ENCODE data around the gene KIAA1755. TPM values are rescaled to one million over a fixed set of nuclear protein-coding genes. Genes with fewer than 3 reads are reported as not detected.

The KIAA1755 gene
- total RNA-seq, 2 donors from 2014 or later = not detected

DNA sequence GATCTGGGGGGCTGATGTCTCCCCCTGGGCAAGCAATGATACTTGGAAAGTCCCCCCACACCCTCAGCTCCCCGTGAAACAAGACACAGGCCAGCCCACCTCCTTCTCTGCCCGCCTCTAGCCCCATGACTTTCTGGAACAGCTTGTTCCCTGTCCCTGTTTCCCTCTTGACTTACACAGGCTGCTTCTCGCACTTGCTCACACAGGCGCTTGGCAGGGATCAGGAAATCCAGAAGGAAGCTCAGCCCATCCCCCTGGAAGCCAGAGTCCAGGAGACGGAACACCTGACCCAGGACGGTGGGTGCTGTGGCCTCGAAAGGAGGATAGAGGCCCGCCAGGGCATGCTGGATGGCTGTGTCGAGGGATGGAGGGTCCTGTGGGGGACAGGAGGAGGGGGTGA is 14.8 kb downstream of the KIAA1755 start:
- Mint-ChIP-seq H3K36me3 (ENCODE audit: low read depth) (no peaks in the 10 kb centered on the region), H3K9me3 (peaks cover 16% of the 10 kb centered on the region), H3K27me3 (peaks cover 12% of the 10 kb centered on the region), H3K4me1 (no peaks in the 10 kb centered on the region), H3K4me3 (no peak overlapping the region), H3K27ac (no peak overlapping the region)
- ATAC-seq (replicated peaks) = no peak

DNA sequence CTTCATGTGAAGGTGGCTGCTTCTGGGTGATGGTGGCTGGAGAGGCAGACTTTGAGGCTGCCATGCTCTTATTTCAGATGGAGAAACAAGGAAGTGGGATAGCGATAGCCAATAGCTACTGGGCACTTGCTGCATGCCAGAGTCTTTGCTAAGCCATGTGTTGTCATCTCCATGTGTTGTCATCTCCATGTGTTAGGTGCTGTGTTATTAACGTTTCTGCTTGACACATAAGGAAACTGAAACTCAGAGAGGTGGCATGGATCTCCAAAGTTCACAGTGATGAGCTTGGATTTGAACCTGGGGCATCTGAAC is 16.9 kb downstream of the KIAA1755 start:
- ATAC-seq (replicated peaks) = no peak
- H3K27ac Mint-ChIP-seq = no peak overlapping the region
- no peaks in the 10 kb centered on the region for H3K36me3 Mint-ChIP-seq (ENCODE audit: low read depth)
- no peaks in the 10 kb centered on the region for H3K4me1 Mint-ChIP-seq
- H3K27me3 Mint-ChIP-seq = peaks cover 15% of the 10 kb centered on the region
- peaks cover 16% of the 10 kb centered on the region for H3K9me3 Mint-ChIP-seq
- no peak overlapping the region for H3K4me3 Mint-ChIP-seq

DNA sequence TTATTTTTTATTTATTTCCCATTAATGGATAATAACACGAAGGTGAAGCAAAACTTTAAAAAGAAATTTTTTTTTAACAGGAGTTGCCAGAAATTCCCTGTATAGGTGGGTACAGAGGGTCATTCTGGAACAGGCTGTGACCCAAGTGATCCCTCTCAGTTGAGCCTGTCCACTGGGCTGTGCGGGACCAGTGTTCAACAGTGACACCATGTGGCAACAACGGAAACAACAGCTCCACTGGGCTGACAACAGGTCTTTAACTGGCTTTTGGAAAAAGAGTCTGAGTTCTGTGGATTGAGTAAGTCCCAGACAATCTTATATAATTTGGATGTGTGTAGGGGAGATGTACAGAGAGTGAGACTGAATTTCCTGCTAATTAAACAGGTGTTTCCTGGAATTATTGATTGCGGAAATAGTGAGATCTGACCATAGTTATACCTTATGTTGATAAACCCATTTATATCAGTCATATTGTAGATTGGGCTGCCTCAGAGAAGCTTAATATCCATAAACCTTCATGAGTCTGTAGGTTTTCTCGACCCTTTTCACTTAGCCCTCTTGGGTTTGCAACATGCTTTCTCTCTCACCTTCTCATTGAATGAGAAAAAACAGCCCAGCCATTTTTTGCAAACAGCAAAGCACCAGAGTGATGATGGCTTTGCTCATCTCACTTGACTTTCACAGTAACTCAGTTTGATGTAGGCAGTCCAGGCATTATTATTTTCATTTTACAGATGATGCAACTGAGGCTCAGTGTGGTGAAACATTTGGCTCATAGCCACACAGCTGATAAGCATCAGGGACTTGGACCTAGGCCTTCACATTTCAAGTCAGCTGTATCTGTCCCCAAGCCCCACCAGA is 17.5 kb downstream of the KIAA1755 start:
- no peak for ATAC-seq (replicated peaks)
- no peaks in the 10 kb centered on the region for H3K36me3 Mint-ChIP-seq (ENCODE audit: low read depth)
- H3K4me1 Mint-ChIP-seq = no peaks in the 10 kb centered on the region
- no peak overlapping the region for H3K4me3 Mint-ChIP-seq
- H3K9me3 Mint-ChIP-seq = peaks cover 16% of the 10 kb centered on the region
- peaks cover 15% of the 10 kb centered on the region for H3K27me3 Mint-ChIP-seq
- no peak overlapping the region for H3K27ac Mint-ChIP-seq

DNA sequence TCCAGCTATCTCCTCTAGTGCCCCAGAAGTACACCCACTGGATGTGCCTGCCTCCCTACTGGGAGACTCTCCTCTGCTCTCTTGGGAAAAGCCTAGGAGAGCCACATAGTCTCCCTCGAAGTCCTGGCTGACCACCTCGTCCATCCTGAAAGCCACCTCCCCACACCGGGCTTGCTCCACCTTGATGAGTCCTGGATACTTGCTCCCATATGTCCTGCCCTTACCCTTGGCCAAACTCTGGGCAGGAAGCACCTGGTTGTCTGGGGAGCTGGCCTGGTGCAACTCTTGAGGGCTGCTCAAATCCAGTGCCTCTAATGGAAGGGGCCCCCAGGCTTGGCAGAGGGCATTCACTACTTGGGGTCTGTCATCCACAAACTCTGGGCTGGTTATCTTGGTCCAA is 19.3 kb downstream of the KIAA1755 start:
- Mint-ChIP-seq H3K4me3 (no peak overlapping the region), H3K9me3 (peaks cover 16% of the 10 kb centered on the region), H3K27ac (no peak overlapping the region), H3K4me1 (no peaks in the 10 kb centered on the region), H3K36me3 (ENCODE audit: low read depth) (no peaks in the 10 kb centered on the region), H3K27me3 (peaks cover 10% of the 10 kb centered on the region)
- no peak for ATAC-seq (replicated peaks)

DNA sequence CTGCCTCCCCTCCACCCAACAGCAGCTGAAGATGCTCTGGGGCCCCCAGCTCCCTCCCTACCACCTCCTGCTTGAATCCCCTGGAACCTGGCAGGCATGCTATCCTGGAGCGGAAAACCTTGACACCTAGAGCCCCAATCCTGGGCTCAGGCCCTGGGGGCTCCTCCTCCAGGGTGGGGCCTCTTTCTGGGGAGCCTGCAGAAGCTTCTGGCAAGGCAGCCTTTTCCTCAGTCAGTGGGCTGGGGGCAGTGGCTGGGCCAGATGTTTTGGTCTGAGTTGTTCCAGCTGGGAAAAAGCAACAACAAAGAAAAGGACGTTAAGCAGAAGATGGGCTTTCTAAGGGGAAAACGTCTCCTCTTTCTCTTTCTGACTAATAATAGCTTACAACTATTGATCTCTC is 21.1 kb downstream of the KIAA1755 start:
- no peak for ATAC-seq (replicated peaks)
- H3K4me1 Mint-ChIP-seq = no peaks in the 10 kb centered on the region
- no peak overlapping the region for H3K27ac Mint-ChIP-seq
- no peak overlapping the region for H3K4me3 Mint-ChIP-seq
- H3K27me3 Mint-ChIP-seq = peaks cover 7% of the 10 kb centered on the region
- peaks cover 12% of the 10 kb centered on the region for H3K9me3 Mint-ChIP-seq
- H3K36me3 Mint-ChIP-seq (ENCODE audit: low read depth) = no peaks in the 10 kb centered on the region

DNA sequence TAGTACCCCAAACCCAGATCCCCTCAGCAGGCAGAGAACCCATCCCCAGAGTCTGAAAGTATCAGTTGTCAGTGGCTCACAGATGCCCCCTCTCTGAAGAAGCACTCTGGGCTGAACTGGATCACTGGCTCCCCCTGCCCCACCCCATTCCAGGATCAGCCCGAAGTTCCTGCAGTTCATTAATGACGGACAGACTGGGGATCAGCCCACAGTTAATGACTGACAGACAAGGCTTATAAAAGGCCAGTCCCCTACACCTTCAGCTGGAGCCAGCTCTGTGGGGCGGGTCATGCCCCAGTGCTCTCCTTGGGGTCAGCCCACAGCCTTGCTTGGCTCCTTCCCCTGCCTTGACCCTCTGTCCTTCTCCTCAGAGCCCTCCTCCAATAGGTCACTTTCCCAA is 21.7 kb downstream of the KIAA1755 start:
- Mint-ChIP-seq H3K36me3 (ENCODE audit: low read depth) (no peaks in the 10 kb centered on the region), H3K27me3 (peaks cover 7% of the 10 kb centered on the region), H3K9me3 (peaks cover 10% of the 10 kb centered on the region), H3K4me3 (no peak overlapping the region), H3K27ac (no peak overlapping the region), H3K4me1 (no peaks in the 10 kb centered on the region)
- ATAC-seq (replicated peaks) = no peak

DNA sequence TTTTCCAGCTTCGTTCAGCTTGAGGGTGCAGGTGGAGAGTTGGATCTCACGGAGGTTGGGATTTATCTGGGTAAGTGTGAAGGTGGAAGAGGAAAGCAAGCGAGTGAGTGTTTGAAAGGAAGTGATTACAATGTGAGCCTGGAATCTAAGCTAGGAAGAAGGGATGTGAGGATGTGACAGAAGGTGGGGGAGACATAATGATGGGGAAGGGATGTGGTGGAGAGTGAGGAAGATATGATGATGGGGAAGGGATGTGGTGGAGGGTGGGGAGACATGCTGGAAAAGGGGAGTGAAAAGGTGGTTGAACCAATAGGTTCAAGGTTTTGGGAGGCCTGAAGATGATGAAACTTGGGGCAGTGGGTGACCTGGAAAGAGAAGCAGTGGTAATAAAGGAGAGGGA is 23.2 kb downstream of the KIAA1755 start:
- no peaks in the 10 kb centered on the region for H3K9me3 Mint-ChIP-seq
- H3K27me3 Mint-ChIP-seq = peaks cover 7% of the 10 kb centered on the region
- H3K36me3 Mint-ChIP-seq (ENCODE audit: low read depth) = no peaks in the 10 kb centered on the region
- no peak overlapping the region for H3K27ac Mint-ChIP-seq
- H3K4me1 Mint-ChIP-seq = no peaks in the 10 kb centered on the region
- H3K4me3 Mint-ChIP-seq = no peak overlapping the region
- ATAC-seq (replicated peaks) = no peak

DNA sequence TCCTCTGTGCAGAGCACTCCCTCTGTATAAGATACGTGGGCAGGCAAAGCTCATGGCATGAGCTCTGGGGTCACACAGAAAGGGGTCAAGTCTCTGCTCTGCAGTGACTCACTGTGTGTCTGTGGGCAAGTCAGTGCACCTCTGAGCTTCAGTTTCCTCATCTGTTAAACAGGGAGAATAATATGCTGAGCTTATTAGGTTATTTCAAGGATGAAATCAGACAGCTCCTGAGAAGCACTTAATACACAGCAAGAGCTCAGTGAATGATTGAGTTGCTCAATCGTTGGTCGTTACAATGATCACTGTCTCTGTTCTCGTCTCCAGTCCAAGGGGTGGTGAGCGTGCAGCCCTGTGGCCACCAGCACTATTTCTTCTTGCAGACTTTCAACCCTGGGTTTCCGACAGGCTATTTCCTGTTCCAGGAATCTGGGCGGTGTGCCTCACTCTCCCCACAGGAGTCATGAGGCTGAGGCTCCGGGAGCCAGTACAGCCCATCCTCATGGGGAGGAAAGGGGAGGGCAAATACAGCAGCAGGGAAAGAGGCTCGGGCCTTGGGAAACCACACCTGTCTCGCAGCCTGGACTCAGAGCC is 28.9 kb downstream of the KIAA1755 start:
- H3K4me3 Mint-ChIP-seq = no peak overlapping the region
- H3K27me3 Mint-ChIP-seq = peaks cover 6% of the 10 kb centered on the region
- H3K4me1 Mint-ChIP-seq = no peaks in the 10 kb centered on the region
- H3K36me3 Mint-ChIP-seq (ENCODE audit: low read depth) = no peaks in the 10 kb centered on the region
- H3K9me3 Mint-ChIP-seq = no peaks in the 10 kb centered on the region
- no peak overlapping the region for H3K27ac Mint-ChIP-seq
- no peak for ATAC-seq (replicated peaks)

DNA sequence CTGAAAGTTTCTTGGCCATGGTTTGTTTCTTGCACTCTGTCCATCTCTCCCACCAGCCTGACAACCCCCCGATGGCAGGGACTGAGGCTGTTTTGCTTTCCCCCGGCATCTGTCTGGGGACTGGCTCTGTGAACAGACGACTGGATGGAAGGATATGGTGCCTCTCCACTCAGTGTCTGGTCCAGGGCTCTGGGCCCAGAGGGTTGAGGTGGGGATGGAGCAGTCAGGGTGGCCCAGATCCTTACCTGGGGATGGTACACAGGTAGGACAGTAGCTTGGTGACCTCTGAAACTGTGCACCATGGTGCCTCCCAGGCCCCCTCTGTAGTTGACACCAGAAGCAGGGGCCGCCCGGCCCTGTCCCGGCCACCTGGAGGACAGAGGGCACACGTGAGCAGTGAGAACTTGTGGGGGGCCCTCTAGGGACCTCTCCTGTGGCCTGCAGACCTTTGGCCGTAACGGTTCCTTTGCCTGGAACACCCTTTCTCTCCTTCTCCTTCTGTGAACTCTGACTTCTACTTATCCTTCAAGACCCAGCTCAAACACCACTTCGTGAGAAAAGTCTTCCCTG is 29.5 kb downstream of the KIAA1755 start:
- H3K36me3 Mint-ChIP-seq (ENCODE audit: low read depth) = no peaks in the 10 kb centered on the region
- H3K4me1 Mint-ChIP-seq = no peaks in the 10 kb centered on the region
- no peak overlapping the region for H3K4me3 Mint-ChIP-seq
- no peak overlapping the region for H3K27ac Mint-ChIP-seq
- peaks cover 6% of the 10 kb centered on the region for H3K27me3 Mint-ChIP-seq
- H3K9me3 Mint-ChIP-seq = no peaks in the 10 kb centered on the region
- no peak for ATAC-seq (replicated peaks)

DNA sequence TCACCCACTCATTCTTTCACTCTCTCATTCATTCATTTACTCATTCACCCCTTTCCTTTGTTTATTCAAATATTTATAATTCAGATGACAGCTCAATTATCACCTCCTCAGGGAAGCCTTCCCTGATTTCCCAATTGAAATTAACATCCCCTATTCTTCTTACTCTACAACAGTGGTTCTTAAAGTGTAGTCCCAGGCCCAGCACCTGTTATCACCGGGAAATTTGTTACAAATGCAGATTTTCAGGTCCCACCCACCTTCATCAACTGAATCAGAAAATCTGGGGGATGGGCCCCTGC is 30.3 kb downstream of the KIAA1755 start:
- no peak for ATAC-seq (replicated peaks)
- H3K27me3 Mint-ChIP-seq = peaks cover 10% of the 10 kb centered on the region
- no peaks in the 10 kb centered on the region for H3K36me3 Mint-ChIP-seq (ENCODE audit: low read depth)
- H3K9me3 Mint-ChIP-seq = no peaks in the 10 kb centered on the region
- no peak overlapping the region for H3K4me3 Mint-ChIP-seq
- no peaks in the 10 kb centered on the region for H3K4me1 Mint-ChIP-seq
- H3K27ac Mint-ChIP-seq = no peak overlapping the region

DNA sequence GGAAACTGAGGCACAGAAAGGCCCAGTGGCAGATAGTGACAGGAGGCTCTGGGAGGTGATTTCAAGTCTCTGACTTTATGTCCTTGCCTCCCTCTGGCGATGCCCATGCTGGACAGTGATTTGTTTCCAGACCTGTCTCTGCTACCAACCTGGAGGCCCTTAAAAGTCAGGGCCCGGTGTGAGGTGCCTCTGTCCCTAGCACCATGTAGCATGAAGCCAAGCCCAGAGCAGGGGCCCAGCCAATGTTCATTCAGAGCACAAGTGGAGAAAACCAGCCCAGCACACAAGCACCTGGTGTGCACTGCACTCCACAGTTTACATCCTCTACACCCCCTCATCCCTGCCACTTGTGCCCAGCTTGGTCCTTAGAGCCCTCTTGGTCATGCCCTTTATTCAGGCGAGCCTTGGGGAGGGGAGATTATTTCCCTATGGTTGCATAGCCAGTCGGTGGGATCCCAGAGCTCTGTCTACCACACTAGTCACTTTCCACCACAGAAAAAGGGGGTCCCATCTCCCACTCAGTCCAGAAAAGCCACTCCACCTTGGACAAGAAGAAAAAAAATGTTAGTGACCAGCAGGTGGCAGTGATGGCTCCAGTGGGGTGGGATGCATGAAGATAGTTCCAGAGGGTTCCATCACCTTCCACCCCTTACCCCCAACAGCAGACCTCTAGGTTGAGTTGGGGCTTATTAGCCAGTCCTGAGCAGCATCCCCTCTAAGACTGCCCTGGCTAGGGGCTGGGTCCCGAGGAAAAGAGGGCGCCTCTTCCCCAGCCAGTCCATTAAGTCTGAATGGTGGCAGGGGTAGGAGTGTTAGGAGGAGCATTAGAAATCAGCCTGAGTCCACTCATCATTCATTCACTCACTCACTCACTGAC is 30.9 kb downstream of the KIAA1755 start:
- H3K27ac Mint-ChIP-seq = no peak overlapping the region
- no peak overlapping the region for H3K4me3 Mint-ChIP-seq
- H3K9me3 Mint-ChIP-seq = no peaks in the 10 kb centered on the region

DNA sequence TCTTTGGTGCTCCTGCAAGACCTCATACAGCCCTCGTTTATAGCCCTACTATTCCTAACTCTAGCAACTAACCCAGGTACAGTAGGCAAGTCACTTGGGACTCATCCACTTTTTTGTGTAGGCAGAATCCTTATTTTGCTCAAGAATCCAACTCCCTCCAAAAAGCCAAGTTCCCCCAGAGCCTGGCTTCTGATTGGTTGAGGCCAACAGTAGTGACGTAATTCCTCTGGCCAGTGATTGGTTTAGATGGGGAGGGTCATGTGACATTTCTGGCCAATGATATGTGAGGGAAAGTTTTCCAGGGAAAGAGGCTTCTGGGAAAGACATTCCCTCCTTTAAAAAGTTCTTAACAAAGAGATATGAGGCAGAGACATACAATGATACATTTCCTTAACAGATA is 32.1 kb downstream of the KIAA1755 start:
- no peaks in the 10 kb centered on the region for H3K36me3 Mint-ChIP-seq (ENCODE audit: low read depth)
- peaks cover 14% of the 10 kb centered on the region for H3K27me3 Mint-ChIP-seq
- no peak overlapping the region for H3K27ac Mint-ChIP-seq
- ATAC-seq (replicated peaks) = no peak
- no peaks in the 10 kb centered on the region for H3K9me3 Mint-ChIP-seq
- H3K4me1 Mint-ChIP-seq = no peaks in the 10 kb centered on the region
- H3K4me3 Mint-ChIP-seq = no peak overlapping the region

More for the DNA sequence above, 30.9 kb downstream of the KIAA1755 start:
- Mint-ChIP-seq H3K27me3 (peaks cover 10% of the 10 kb centered on the region), H3K4me1 (no peaks in the 10 kb centered on the region), H3K36me3 (ENCODE audit: low read depth) (no peaks in the 10 kb centered on the region)
- ATAC-seq (replicated peaks) = no peak

DNA sequence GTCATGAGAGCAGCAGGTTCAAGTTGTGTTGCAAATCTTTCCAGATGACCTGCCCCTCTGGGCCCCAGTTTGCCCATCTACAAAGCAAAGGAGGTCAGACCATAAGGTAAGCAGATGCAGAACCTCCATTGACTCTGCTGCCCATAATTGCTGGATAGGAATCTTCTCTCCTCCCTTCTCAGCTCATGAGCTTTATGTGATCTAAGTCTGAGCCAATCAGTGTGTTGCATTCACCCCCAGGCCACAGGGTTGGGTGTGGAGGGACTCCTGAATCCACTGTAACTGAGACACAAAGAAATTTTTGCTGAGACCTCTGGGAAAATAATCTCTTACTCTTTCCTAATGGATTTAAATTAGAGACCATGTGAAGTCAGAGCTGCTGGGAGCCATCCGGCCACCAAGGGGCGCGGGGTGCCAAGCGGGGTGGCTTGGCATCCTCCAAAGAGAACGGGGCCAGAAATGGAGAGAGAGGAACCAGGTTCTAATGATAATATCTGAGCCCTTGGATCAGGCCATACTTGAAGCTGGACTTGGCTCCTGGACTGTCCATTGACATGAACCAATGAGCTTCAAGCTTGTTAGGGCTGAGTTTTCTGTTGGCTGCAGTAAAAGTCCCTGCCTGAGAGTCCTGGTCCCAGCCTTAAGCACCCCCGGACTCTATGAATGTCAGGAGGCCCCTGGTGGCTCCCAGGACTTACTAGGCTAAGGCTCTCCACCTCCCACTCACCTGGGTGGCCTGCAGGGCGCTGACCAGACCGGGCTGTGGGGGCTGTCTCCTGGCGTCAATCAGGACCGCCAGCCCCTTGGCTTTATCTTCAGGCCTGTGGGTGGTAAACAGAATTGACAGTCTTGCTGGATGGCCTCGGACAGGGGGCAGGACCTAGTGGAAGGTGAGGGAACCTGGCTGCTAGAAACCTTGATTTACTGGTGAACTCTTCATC is 32.8 kb downstream of the KIAA1755 start:
- ATAC-seq (replicated peaks) = no peak
- Mint-ChIP-seq H3K9me3 (no peaks in the 10 kb centered on the region), H3K27ac (no peak overlapping the region), H3K4me1 (peaks cover under 1% of the 10 kb centered on the region), H3K27me3 (peaks cover 14% of the 10 kb centered on the region), H3K36me3 (ENCODE audit: low read depth) (no peaks in the 10 kb centered on the region), H3K4me3 (no peak overlapping the region)

DNA sequence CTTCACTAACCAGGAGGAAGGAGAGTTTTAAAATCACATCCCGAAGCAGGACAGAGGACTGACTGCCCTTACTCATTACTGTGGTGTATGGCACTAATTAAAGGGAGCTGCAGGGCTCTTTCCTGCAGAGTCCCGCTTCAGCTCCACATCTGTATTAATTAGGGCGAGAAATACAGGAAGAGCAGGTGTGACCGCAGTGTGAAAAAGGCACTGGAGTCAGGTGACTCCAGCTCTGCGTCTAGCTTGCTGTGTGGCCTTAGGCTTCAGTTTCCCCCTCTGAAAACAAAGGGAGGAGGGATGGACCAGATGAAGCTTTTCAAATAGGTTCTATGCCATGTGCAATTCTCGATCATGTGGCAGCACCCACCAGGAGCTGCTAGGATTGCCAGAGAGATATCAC is 34.0 kb downstream of the KIAA1755 start:
- no peak overlapping the region for H3K27ac Mint-ChIP-seq
- no peaks in the 10 kb centered on the region for H3K9me3 Mint-ChIP-seq
- peaks cover 4% of the 10 kb centered on the region for H3K4me1 Mint-ChIP-seq
- H3K36me3 Mint-ChIP-seq (ENCODE audit: low read depth) = no peaks in the 10 kb centered on the region
- H3K4me3 Mint-ChIP-seq = no peak overlapping the region
- ATAC-seq (replicated peaks) = no peak
- H3K27me3 Mint-ChIP-seq = peaks cover 14% of the 10 kb centered on the region

Measured in activated T-helper 17 cell treated with anti-CD3 and anti-CD28 coated beads, Interleukin-2, amount 50 U/mL, for 72 hours (primary cell).